Osteoblast (primary cell): ENCODE measurements around the gene DLG1. TPM values are rescaled to one million over a fixed set of nuclear protein-coding genes. Genes with fewer than 3 reads are reported as not detected.

Source experiments
- DNase-seq: peaks from one replicate; pipeline ENCODE4 v3.0.0; 2011; ENCODE audit warnings: low spot score, mixed read lengths; ENCODE audit not compliant: insufficient read length; ENCODE audit errors: missing footprints
- H2AFZ ChIP-seq: 2 replicates; pipeline ENCODE4 v1.6.0; 2011; ENCODE audit warnings: mild to moderate bottlenecking, low read length
- H3K27ac ChIP-seq: 2 replicates; pipeline ENCODE4 v1.5.1; 2011; ENCODE audit warnings: mild to moderate bottlenecking, low read depth, low read length, moderate library complexity
- H3K27me3 ChIP-seq: 2 replicates; pipeline ENCODE4 v1.6.0; 2012; ENCODE audit warnings: mild to moderate bottlenecking, control low read depth, inconsistent platforms, low read length, moderate library complexity; ENCODE audit not compliant: insufficient read depth
- H3K36me3 ChIP-seq: 2 replicates; pipeline ENCODE4 v1.5.1; 2011; ENCODE audit warnings: mild to moderate bottlenecking, low read length, control low read depth, moderate library complexity; ENCODE audit not compliant: insufficient read depth
- H3K4me1 ChIP-seq: 2 replicates; pipeline ENCODE4 v1.5.1; 2011; ENCODE audit warnings: mild to moderate bottlenecking, low read length, control low read depth, moderate library complexity; ENCODE audit not compliant: insufficient read depth
- H3K4me2 ChIP-seq: 2 replicates; pipeline ENCODE4 v1.6.0; 2011; ENCODE audit warnings: mild to moderate bottlenecking, low read length; ENCODE audit not compliant: insufficient read depth
- H3K4me3 ChIP-seq: fragments of 200-600 bp; sonication (generic); 3 replicates; pipeline ENCODE4 v1.5.1; 2012; ENCODE audit warnings: mild to moderate bottlenecking, low read length, inconsistent platforms; ENCODE audit not compliant: insufficient read depth
- H3K79me2 ChIP-seq: 2 replicates; pipeline ENCODE4 v1.6.0; 2012; ENCODE audit warnings: mild to moderate bottlenecking, low read length, control low read depth, inconsistent platforms; ENCODE audit not compliant: insufficient read depth
- H3K9me3 ChIP-seq: 2 replicates; pipeline ENCODE4 v1.5.1; 2011; ENCODE audit warnings: low read depth, low read length, control low read depth
- H4K20me1 ChIP-seq: 2 replicates; pipeline ENCODE4 v1.6.0; 2012; ENCODE audit warnings: mild to moderate bottlenecking, low read length, control low read depth; ENCODE audit not compliant: insufficient read depth
- CTCF ChIP-seq: IDR thresholded peaks from 2 replicates; pipeline ENCODE4 v1.5.1; 2011; ENCODE audit warnings: mild to moderate bottlenecking, low read depth, low read length, moderate library complexity; ENCODE audit errors: extremely low read depth
- total RNA-seq: library from RNA; depleted of rRNA; stranded (reverse); fragments of >200 nt; gene quantifications from 2 replicates; pipeline ENCODE4 v1.2.3, GENCODE V29; 2012

Gene DLG1
- total RNA-seq, 1 donor = 79.3 TPM

DNA sequence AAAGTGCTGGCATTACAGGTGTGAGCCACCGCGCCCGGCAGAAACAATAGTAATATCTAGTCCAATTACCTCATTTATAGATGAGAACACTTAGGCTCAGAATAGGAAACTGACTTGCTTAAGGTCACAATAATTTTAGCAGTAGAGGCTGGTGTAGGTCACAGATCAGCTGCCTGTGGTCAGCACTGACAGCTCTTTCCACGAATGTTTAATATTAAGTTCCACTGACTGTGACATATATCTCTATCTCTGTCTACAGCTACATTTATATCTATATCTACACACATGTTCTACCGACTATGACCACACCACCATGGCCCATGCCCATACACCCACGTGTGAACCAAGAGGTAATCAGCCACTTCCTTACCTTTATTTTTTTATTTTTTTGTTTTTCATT is 40.2 kb upstream of the DLG1 start:
- Histone ChIP-seq H3K9me3 (no peaks in the 10 kb centered on the region), H3K27me3 (no peaks in the 10 kb centered on the region)
- no peak for TF ChIP-seq CTCF

DNA sequence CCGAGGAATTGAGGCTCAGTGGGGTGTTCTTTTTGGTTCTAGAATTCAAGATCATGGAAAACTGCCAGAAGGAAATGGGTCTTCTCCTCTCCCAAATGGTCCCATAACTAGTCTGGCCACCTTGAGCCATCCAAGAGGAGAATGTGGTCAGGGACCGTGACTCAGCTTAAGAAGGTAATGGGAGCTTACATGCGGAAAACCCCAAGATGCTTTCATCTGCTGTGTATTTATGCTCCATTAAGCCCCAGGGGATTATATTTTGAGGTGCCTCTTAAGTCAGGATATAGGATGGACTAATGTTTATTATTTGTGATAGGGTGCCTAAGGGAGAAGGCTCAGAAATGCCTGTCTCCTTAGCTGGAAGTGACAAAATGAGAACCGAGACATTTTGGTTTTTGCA is 39.2 kb upstream of the DLG1 start:
- Histone ChIP-seq H2AFZ (no peak overlapping the region), H3K4me1 (peaks cover 11% of the 10 kb centered on the region), H3K9me3 (no peaks in the 10 kb centered on the region), H3K4me2 (no peak overlapping the region), H3K36me3 (no peaks in the 10 kb centered on the region), H4K20me1 (no peaks in the 10 kb centered on the region), H3K4me3 (no peak overlapping the region), H3K27me3 (no peaks in the 10 kb centered on the region), H3K79me2 (no peaks in the 10 kb centered on the region), H3K27ac (no peak overlapping the region)
- no peak for TF ChIP-seq CTCF
- DNase-seq = no peak

More for the DNA sequence above, 40.2 kb upstream of the DLG1 start:
- DNase-seq = no peak
- H3K27ac ChIP-seq = no peak overlapping the region
- H4K20me1 ChIP-seq = no peaks in the 10 kb centered on the region
- no peak overlapping the region for H2AFZ ChIP-seq
- H3K4me1 ChIP-seq = peaks cover 11% of the 10 kb centered on the region
- H3K36me3 ChIP-seq = no peaks in the 10 kb centered on the region
- H3K4me2 ChIP-seq = no peak overlapping the region
- no peak overlapping the region for H3K4me3 ChIP-seq
- H3K79me2 ChIP-seq = no peaks in the 10 kb centered on the region

- H3K79me2 ChIP-seq = no peaks in the 10 kb centered on the region
- no peaks in the 10 kb centered on the region for H4K20me1 ChIP-seq
- H3K4me3 ChIP-seq = no peak overlapping the region
- H3K27ac ChIP-seq = no peak overlapping the region
- H2AFZ ChIP-seq = no peak overlapping the region
- no peak overlapping the region for H3K4me2 ChIP-seq
- no peaks in the 10 kb centered on the region for H3K36me3 ChIP-seq
- no peaks in the 10 kb centered on the region for H3K9me3 ChIP-seq
- no peak for TF ChIP-seq CTCF
- DNase-seq = no peak
- H3K4me1 ChIP-seq = peaks cover 11% of the 10 kb centered on the region
- no peaks in the 10 kb centered on the region for H3K27me3 ChIP-seq
Measured at GRCh38 chr3:197337214-197337613, 38.8 kb upstream of the DLG1 start.

GRCh38 chr3:197336348-197336747 is 37.9 kb upstream of the DLG1 start:
- H3K4me2 ChIP-seq = no peak overlapping the region
- no peaks in the 10 kb centered on the region for H4K20me1 ChIP-seq
- no peaks in the 10 kb centered on the region for H3K36me3 ChIP-seq
- DNase-seq = no peak
- H3K79me2 ChIP-seq = no peaks in the 10 kb centered on the region
- peak overlapping the region; percentile 21 for H2AFZ ChIP-seq
- no peaks in the 10 kb centered on the region for H3K27me3 ChIP-seq
- TF ChIP-seq CTCF = no peak
- no peak overlapping the region for H3K4me3 ChIP-seq
- H3K27ac ChIP-seq = no peak overlapping the region
- no peaks in the 10 kb centered on the region for H3K9me3 ChIP-seq
- H3K4me1 ChIP-seq = peaks cover 11% of the 10 kb centered on the region
